HL-60 (cell line): ENCODE data around the gene NRXN3.

ENCODE experiments used
- DNase-seq, 2 experiments: peaks; one replicate each; pipeline ENCODE4 v3.0.0-alpha.2; 2010 to 2020; ENCODE audit warnings: low read depth in 1 of 2, low spot score in 1 of 2
- H3K27ac ChIP-seq: fragments of 250-450 bp; sonication (Bioruptor Pico); replicated peaks from 2 replicates; pipeline ENCODE4 v1.5.1; 2020; ENCODE audit warnings: mild to moderate bottlenecking, moderate library complexity
- H3K27me3 ChIP-seq: fragments of 250-450 bp; sonication (Bioruptor Pico); 2 replicates; pipeline ENCODE4 v1.5.1; 2021; ENCODE audit warnings: mild to moderate bottlenecking, moderate library complexity; ENCODE audit not compliant: insufficient read depth, poor library complexity, severe bottlenecking
- H3K4me3 ChIP-seq: replicated peaks from 2 replicates; pipeline ENCODE4 v1.5.1; 2011; ENCODE audit warnings: mild to moderate bottlenecking, control low read depth, low read length; ENCODE audit not compliant: insufficient read depth
- CTCF ChIP-seq: IDR thresholded peaks from one replicate; pipeline ENCODE4 v1.5.1; 2011; ENCODE audit warnings: low read length, control low read depth, inconsistent platforms; ENCODE audit not compliant: insufficient read depth
- GABPA ChIP-seq: IDR thresholded peaks from 2 replicates; pipeline ENCODE4 v1.6.1; 2012; ENCODE audit warnings: low read depth
- POLR2AphosphoS5 ChIP-seq: IDR thresholded peaks from 2 replicates; pipeline ENCODE4 v1.6.1; 2012; ENCODE audit warnings: low read depth
- REST ChIP-seq: IDR thresholded peaks from 2 replicates; pipeline ENCODE4 v1.6.1; 2012; ENCODE audit warnings: low read depth; ENCODE audit not compliant: insufficient replicate concordance
- SPI1 ChIP-seq: IDR thresholded peaks from 2 replicates; pipeline ENCODE4 v1.6.1; 2012; ENCODE audit warnings: low read depth, mild to moderate bottlenecking, borderline replicate concordance

The NRXN3 gene

GRCh38 chr14:78667141-78667540 lies 497.0 kb downstream of the NRXN3 start:
- no peak for TF ChIP-seq POLR2AphosphoS5
- TF ChIP-seq SPI1, result no peak
- no peak for TF ChIP-seq CTCF
- TF ChIP-seq GABPA, result no peak
- no peak for TF ChIP-seq REST
- no peak overlapping the region for H3K4me3 ChIP-seq
- H3K27ac ChIP-seq, result no peak overlapping the region
- DNase-seq, result no peak
- H3K27me3 ChIP-seq, result no peaks in the 10 kb centered on the region

- no peak for DNase-seq
- Histone ChIP-seq H3K4me3 (no peak overlapping the region), H3K27ac (no peak overlapping the region), H3K27me3 (no peaks in the 10 kb centered on the region)
- no peak for TF ChIP-seq SPI1
- TF ChIP-seq GABPA, result no peak
- TF ChIP-seq CTCF, result no peak
- no peak for TF ChIP-seq REST
- no peak for TF ChIP-seq POLR2AphosphoS5
These were observed 503.7 kb downstream of the NRXN3 start for GRCh38 chr14:78673845-78674244.

GRCh38 chr14:78674820-78675219 lies 504.6 kb downstream of the NRXN3 start:
- H3K27me3 ChIP-seq, result no peaks in the 10 kb centered on the region
- no peak overlapping the region for H3K27ac ChIP-seq
- TF ChIP-seq CTCF, result no peak
- TF ChIP-seq SPI1, result no peak
- no peak for TF ChIP-seq REST
- no peak for DNase-seq
- no peak overlapping the region for H3K4me3 ChIP-seq
